HG03135 (cell line): Measurements from ENCODE around the gene TBC1D4.
"Not testable (repeated sequence)": the region's sequence is repeated elsewhere in the genome, so short reads cannot be mapped to it uniquely, and the experiment has no call there.

Experiments used
- ATAC-seq: cut with Tn5 transposase; IDR thresholded peaks from one replicate; pipeline ENCODE4 v1.9.1; 2021; ENCODE audit warnings: mild to moderate bottlenecking, moderate library complexity; ENCODE audit not compliant: unreplicated experiment

Gene TBC1D4

GRCh38 chr13:75454497-75454896, 27.5 kb downstream of the TBC1D4 start:
- no peak for ATAC-seq

- ATAC-seq, result no peak
Measured at GRCh38 chr13:75452564-75452963, 29.4 kb downstream of the TBC1D4 start.

GRCh38 chr13:75447493-75447892, 34.5 kb downstream of the TBC1D4 start:
- no peak for ATAC-seq

- no peak for ATAC-seq
Measured at GRCh38 chr13:75446874-75447273, 35.1 kb downstream of the TBC1D4 start.

GRCh38 chr13:75445717-75446499, 36.1 kb downstream of the TBC1D4 start:
- ATAC-seq, result no peak

GRCh38 chr13:75444016-75444415, 38.0 kb downstream of the TBC1D4 start:
- ATAC-seq, result no peak

- no peak for ATAC-seq
Measured at GRCh38 chr13:75443356-75443958, 38.5 kb downstream of the TBC1D4 start.

- ATAC-seq, result no peak
Measured at GRCh38 chr13:75442736-75443234, 39.2 kb downstream of the TBC1D4 start.

GRCh38 chr13:75440100-75440499, 41.9 kb downstream of the TBC1D4 start:
- ATAC-seq, result no peak

- no peak for ATAC-seq
Measured at GRCh38 chr13:75437582-75438318, 44.2 kb downstream of the TBC1D4 start.

GRCh38 chr13:75434126-75434525, 47.8 kb downstream of the TBC1D4 start:
- not testable (repeated sequence) for ATAC-seq

- no peak for ATAC-seq
Measured at GRCh38 chr13:75432811-75433244, 49.1 kb downstream of the TBC1D4 start.

GRCh38 chr13:75432045-75432444, 49.9 kb downstream of the TBC1D4 start:
- no peak for ATAC-seq

GRCh38 chr13:75430436-75431209, 51.3 kb downstream of the TBC1D4 start:
- no peak for ATAC-seq

GRCh38 chr13:75426421-75426820, 55.5 kb downstream of the TBC1D4 start:
- no peak for ATAC-seq

- peak; percentile 80 for ATAC-seq
Measured at GRCh38 chr13:75425216-75426009, 56.6 kb downstream of the TBC1D4 start.

- no peak for ATAC-seq
Measured at GRCh38 chr13:75423946-75424345, 58.0 kb downstream of the TBC1D4 start.

- ATAC-seq, result no peak
Measured at GRCh38 chr13:75422028-75422427, 59.9 kb downstream of the TBC1D4 start.

GRCh38 chr13:75421133-75421532, 60.8 kb downstream of the TBC1D4 start:
- no peak for ATAC-seq

GRCh38 chr13:75419656-75420055, 62.3 kb downstream of the TBC1D4 start:
- ATAC-seq, result no peak
